GM21515 (cell line): Measurements from ENCODE around the gene DSEL.

Experiments used
- ATAC-seq: cut with Tn5 transposase; IDR thresholded peaks from one replicate; pipeline ENCODE4 v1.9.1; 2021; ENCODE audit not compliant: unreplicated experiment

The DSEL gene

GRCh38 chr18:67504739-67505138 lies 11.8 kb downstream of the DSEL start:
- no peak for ATAC-seq

GRCh38 chr18:67500522-67501205 lies 15.9 kb downstream of the DSEL start:
- no peak for ATAC-seq

- ATAC-seq: no peak
Measured at GRCh38 chr18:67496469-67496868, 20.1 kb downstream of the DSEL start.

GRCh38 chr18:67486534-67486933 lies 30.0 kb downstream of the DSEL start:
- no peak for ATAC-seq

- ATAC-seq: no peak
Measured at GRCh38 chr18:67485655-67486054, 30.9 kb downstream of the DSEL start.

- ATAC-seq: no peak
Measured at GRCh38 chr18:67484458-67484857, 32.1 kb downstream of the DSEL start.

GRCh38 chr18:67483952-67484351 lies 32.6 kb downstream of the DSEL start:
- no peak for ATAC-seq

GRCh38 chr18:67483237-67483636 lies 33.3 kb downstream of the DSEL start:
- no peak for ATAC-seq

- no peak for ATAC-seq
Measured at GRCh38 chr18:67478249-67478648, 38.3 kb downstream of the DSEL start.

- ATAC-seq: no peak
Measured at GRCh38 chr18:67477522-67477921, 39.0 kb downstream of the DSEL start.

- no peak for ATAC-seq
Measured at GRCh38 chr18:67476585-67476984, 39.9 kb downstream of the DSEL start.

- no peak for ATAC-seq
Measured at GRCh38 chr18:67475673-67476072, 40.8 kb downstream of the DSEL start.

- ATAC-seq: no peak
Measured at GRCh38 chr18:67468038-67468437, 48.5 kb downstream of the DSEL start.

GRCh38 chr18:67467188-67467587 lies 49.3 kb downstream of the DSEL start:
- no peak for ATAC-seq

GRCh38 chr18:67464499-67464898 lies 52.0 kb downstream of the DSEL start:
- ATAC-seq: no peak

- ATAC-seq: no peak
Measured at GRCh38 chr18:67463829-67464228, 52.7 kb downstream of the DSEL start.

GRCh38 chr18:67456711-67457110 lies 59.8 kb downstream of the DSEL start:
- no peak for ATAC-seq
